GM21717 (cell line): ENCODE data around the gene SLC43A3.

Experiments used
- ATAC-seq: cut with Tn5 transposase; IDR thresholded peaks from one replicate; pipeline ENCODE4 v1.9.1; 2021; ENCODE audit warnings: mild to moderate bottlenecking, moderate library complexity; ENCODE audit not compliant: unreplicated experiment

The SLC43A3 gene

GRCh38 chr11:57430952-57431351 lies 4.0 kb upstream of the SLC43A3 start:
- no peak for ATAC-seq

DNA sequence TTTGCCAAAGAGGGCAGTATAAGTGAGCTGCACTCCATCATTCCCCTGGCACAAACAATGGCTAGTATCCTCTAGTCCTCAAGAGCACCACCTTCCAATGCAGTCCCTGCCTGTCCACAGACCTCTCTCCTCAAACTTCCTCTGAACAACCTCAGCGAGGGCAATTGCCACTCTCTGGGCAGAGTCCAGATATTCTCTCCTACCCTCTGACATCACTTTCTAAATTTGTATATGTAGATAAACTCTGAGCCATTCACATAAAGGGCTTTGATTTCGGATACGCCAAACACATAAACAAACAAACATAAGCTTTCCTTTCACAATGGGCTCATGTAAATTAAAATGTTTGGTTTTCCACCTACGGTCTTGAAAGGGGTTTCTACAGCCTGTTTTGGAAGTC lies 3.0 kb upstream of the SLC43A3 start:
- ATAC-seq, result no peak

- ATAC-seq, result no peak
Observed at GRCh38 chr11:57428643-57429042, 1.7 kb upstream of the SLC43A3 start.

DNA sequence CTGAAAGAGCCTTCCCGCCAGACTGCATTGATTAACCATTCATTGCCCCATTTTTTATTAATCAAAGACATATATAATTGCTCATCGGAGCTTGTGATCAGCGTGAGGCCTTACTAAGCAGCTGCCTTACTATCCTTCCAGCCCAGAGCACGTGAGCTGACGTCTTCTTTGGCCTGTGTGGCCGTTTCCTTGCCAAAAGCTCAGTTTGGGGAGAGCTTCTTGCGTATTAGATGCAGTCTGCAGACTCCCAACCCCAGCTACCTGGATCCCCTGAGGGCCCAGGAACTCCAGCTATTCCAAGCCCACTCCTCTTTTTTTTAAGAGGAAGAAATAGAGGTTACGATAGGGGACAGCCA lies 784 bp upstream of the SLC43A3 start:
- no peak for ATAC-seq

GRCh38 chr11:57426439-57426928 lies 437 bp downstream of the SLC43A3 start:
- no peak for ATAC-seq

DNA sequence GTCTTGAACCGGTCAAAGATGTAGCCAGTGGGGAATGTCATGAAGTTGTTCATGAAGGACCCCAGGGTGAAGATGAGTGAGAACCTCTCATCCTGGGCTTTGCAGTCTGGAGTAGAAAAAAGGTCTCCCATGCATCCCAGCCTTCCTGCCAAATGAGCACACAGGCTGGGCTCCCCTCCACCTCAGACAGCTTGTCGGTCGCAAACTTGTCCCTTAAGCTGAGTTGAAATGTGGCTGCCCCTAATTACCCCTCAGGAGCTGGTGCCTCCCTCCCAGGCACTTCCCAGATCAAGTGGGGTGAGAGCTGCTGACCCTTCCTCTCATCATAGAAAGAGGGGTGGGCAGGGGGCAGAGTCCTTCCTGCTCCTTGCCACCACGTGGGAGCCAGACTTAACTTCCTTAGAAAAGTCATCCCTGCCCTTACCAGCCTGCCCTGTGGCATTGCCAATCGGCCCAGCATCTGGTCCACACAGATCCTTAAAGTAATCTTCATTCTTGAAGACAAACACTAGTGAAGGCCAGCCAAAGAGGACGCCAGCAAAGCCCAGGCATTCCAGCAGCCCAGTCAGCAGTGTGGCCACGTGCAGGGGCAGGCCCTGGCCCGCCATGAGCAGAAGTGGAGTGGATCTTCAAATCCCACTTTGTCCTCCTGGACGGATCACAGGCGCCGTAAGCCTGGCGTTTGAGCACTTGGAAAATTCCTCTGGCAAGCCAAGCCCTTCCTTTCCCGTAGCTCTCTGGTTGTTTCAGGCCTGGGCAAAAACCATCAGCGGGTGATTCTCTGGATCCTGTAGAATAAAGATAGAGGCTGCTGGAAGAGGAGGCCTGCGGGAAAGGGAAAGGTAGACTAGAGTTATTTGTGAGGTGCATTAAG lies 1.1 kb downstream of the SLC43A3 start:
- ATAC-seq, result no peak

DNA sequence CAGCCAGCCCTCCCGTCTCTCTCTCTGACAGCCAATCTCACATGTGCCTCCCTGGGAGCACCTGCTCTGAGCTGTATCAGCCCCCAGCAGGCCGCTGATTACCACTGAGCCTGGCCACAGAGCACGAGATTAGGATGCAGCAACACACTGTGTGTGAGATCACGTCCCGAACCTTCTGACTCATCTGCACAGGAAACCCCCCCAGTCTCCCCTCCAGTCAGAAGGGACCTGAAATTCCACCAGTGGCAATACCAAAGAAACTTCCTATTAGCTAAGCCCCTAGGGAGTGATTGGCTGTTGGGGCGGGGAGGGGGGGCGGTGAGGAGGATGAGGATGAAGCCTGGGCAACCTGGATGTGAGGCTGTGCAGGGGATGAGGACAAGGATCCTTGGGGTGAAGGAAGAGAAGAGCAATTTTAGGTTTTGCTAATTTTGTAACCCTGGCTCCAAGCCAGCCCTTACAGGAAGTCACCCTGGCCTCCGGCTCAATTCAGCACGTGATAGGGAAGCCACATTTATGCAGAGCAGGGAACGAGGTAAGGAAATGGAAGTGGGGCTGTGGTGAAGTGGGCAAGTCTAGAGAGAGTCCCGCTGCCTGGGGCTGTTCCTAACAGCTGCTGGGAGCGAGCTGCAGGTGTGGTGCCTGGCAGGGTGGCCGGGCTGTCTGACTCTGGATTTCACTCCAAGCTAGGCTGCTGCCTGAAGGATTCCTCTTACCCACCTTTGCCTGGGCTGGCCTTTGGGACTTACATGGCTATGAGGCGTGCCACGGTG lies 1.9 kb downstream of the SLC43A3 start:
- ATAC-seq, result peak; percentile 90

- no peak for ATAC-seq
Observed at GRCh38 chr11:57424137-57424791, 2.7 kb downstream of the SLC43A3 start.

GRCh38 chr11:57422669-57423068 lies 4.3 kb downstream of the SLC43A3 start:
- no peak for ATAC-seq

DNA sequence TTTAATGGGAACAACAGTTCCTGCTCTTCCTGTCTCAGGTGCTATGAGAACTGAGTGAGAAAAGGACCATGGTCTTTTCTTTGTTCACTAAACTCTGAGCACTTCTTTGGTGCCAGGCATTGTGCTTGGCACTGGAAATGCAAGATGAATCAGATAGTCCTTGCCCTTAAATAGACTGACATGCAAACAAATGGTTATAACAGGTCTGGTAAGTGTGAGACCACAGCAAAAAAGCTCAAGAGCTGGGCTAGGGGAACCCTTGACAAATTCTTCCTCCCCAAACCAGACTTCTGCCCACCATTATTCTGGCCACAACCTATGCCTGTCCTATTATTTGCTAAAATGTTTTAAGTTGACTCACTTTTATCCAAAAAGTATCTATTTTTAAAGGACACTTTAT lies 5.1 kb downstream of the SLC43A3 start:
- ATAC-seq, result no peak

GRCh38 chr11:57421066-57421465 lies 5.9 kb downstream of the SLC43A3 start:
- no peak for ATAC-seq

- no peak for ATAC-seq
Observed at GRCh38 chr11:57419146-57419545, 7.8 kb downstream of the SLC43A3 start.

DNA sequence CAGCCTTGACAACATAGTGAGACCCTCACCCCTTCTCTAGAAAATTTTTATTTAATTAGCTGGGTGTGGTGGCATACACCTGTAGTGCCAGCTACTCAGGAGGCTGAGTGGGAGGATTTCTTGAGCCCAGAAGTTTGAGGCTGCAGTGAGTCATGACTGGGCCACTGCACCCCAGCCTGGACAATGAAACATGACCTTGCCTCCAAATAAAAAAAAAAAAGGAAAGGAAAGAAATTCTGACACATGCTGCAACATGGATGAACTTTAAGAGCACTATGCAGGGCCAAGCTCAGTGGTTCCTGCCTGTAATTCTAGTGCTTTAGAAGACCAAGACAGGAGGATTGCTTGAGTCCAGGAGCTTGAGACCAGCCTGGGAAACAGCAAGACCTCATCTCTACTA lies 8.8 kb downstream of the SLC43A3 start:
- ATAC-seq, result no peak

GRCh38 chr11:57417056-57417455 lies 9.9 kb downstream of the SLC43A3 start:
- ATAC-seq, result no peak

- ATAC-seq, result no peak
Observed at GRCh38 chr11:57416436-57416835, 10.5 kb downstream of the SLC43A3 start.

DNA sequence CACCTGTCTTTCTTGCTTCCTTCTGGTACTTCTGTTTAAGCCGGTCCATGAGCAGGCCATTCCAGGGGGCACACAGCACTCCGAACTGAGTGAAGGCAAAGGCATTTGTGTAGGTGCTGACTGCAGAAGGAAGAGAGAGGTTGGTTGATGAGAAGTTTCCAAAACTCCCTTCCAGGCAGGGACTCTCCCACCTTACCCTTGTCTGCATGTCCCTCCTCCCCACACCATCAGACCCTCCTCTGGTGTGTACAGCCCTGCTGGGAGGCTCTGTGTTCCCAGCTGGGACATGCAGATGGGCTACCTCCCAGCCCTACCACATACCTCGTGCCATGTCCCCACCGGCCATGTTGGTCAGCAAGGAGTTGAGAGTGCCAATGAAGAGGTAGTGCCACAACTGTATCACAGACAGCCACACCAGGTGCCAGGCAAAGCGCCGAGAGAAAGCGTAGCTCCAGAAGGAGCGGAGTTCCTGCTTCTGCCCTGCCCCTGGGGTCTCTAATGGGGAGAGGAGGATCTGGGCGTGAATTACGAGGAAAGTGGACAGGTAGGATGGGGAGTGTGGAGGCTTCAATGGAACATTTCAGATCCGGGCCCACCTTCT lies 12.2 kb downstream of the SLC43A3 start:
- ATAC-seq, result no peak

GRCh38 chr11:57413681-57414080 lies 13.2 kb downstream of the SLC43A3 start:
- no peak for ATAC-seq

DNA sequence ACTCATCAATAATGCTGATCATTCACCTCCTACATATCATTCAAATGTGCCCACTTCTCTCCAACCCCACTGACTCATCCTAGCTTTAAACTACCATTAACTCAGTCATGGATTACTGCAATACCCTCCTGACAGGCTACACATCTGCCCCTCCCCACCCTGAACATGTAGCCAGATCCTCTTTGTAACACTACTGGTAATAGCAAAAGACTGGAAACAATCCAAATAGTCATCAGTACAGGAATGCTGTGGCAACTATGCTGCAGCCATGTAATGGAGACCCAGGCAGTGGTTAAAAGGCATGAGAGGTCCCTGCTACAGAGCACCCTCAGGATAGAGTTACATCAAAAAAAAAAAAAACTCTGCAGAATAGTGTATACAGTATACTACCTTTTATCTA lies 16.6 kb downstream of the SLC43A3 start:
- no peak for ATAC-seq

DNA sequence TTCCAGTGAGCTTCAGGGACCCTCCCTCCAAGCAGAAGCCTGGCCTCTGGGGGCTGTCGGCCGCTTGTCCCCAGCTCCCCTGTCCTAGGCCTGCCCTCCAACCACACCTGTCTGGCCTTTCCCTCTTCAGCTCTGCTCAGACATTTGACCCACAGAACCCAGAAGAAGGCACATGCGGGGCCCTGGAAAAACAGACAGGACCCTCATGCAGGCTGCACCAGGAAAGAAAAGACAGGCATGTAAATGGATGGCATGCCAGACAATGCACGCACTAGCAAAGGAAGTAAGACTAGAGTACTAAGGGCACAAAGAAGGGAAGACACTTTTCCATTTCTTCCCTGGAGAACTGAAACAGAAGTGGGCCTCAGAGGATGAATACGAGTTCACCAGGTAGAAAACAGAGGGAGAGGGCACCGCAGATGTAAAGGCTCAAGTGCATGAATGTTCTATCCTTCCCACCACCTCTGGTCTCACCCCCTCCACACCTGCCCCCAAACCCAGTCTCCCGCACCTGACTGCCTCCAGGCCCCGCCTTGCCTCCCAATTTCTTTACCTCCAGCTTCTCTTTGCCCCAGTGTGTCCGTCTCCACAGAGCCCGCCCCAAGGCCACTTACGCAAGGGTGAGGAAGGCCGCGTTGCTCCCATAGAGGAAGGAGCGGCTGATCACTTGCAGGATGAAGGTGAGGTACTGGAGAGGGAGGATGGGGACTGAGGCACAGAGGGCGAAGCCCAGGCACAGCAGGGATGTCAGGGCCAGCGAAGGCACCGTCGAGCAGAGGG lies 17.4 kb downstream of the SLC43A3 start:
- no peak for ATAC-seq

GRCh38 chr11:57408771-57409170 lies 18.1 kb downstream of the SLC43A3 start:
- ATAC-seq, result no peak
